IMR-90 (cell line): Measurements from ENCODE around the gene SH3BP4. TPM values are rescaled to one million over a fixed set of nuclear protein-coding genes. Genes with fewer than 3 reads are reported as not detected.

Source experiments
- ATAC-seq: fragments of 200-7000 bp; cut with Tn5 transposase; 2 replicates; pipeline ENCODE4 v1.9.1; 2020; ENCODE audit warnings: low read depth, mild to moderate bottlenecking, moderate library complexity
- BruUV-seq: library from RNA; stranded (reverse); fragments of 400-500 nt; replicated peaks from 2 replicates; lab custom pipeline; 2021; lab: Mats Ljungman, UMichigan
- CTCF ChIA-PET: fragments of 300-600 bp; formaldehyde crosslinking; extraction: SDS; loops from one replicate; lab custom pipeline; 2021; ENCODE audit warnings: antibody characterized with exemption; lab: Yijun Ruan, JAX
- POLR2A ChIA-PET: fragments of 300-600 bp; sonication (Branson Sonifier 250); formaldehyde crosslinking; loops from one replicate; lab custom pipeline; 2022; ENCODE audit warnings: antibody characterized with exemption; ENCODE audit not compliant: unreplicated experiment; lab: Charles Lee
- DNase-seq: peaks from one replicate; pipeline ENCODE4 v3.0.0; 2013
- H2AFZ ChIP-seq: replicated peaks from 2 replicates; pipeline ENCODE3; 2013; ENCODE audit warnings: low read length, mild to moderate bottlenecking; ENCODE audit not compliant: poor library complexity
- H2AK5ac ChIP-seq: 2 replicates; pipeline ENCODE4 v1.6.1; 2013; ENCODE audit warnings: low read depth, low read length, inconsistent platforms
- H2AK9ac ChIP-seq: replicated peaks from 2 replicates; pipeline ENCODE3; 2013; ENCODE audit warnings: mild to moderate bottlenecking, low read depth, low read length, moderate library complexity; ENCODE audit not compliant: poor library complexity
- H2BK120ac ChIP-seq: 2 replicates; pipeline ENCODE4 v1.6.1; 2013; ENCODE audit warnings: low read depth, low read length, inconsistent platforms
- H2BK15ac ChIP-seq: 3 replicates; pipeline ENCODE4 v1.6.1; 2013; ENCODE audit warnings: low read depth, low read length, inconsistent platforms
- H2BK20ac ChIP-seq: 2 replicates; pipeline ENCODE4 v1.6.1; 2013; ENCODE audit warnings: low read depth, mild to moderate bottlenecking, inconsistent platforms, low read length, moderate library complexity
- H2BK5ac ChIP-seq: 2 replicates; pipeline ENCODE4 v1.6.1; 2013; ENCODE audit warnings: mild to moderate bottlenecking, low read depth, low read length, inconsistent platforms; ENCODE audit not compliant: poor library complexity, severe bottlenecking
- H3K14ac ChIP-seq: replicated peaks from 2 replicates; pipeline ENCODE4 v1.6.1; 2013; ENCODE audit warnings: low read depth, low read length, inconsistent platforms
- H3K18ac ChIP-seq: 2 replicates; pipeline ENCODE4 v1.6.1; 2013; ENCODE audit warnings: low read depth, low read length, control low read depth
- H3K23ac ChIP-seq: 2 replicates; pipeline ENCODE4 v1.6.1; 2013; ENCODE audit warnings: low read depth, low read length, inconsistent platforms
- H3K27ac ChIP-seq: 2 replicates; pipeline ENCODE4 v1.5.1; 2013; ENCODE audit warnings: mild to moderate bottlenecking, control low read depth, low read length; ENCODE audit not compliant: insufficient read depth
- H3K27me3 ChIP-seq: 2 replicates; pipeline ENCODE4 v1.6.1; 2013; ENCODE audit warnings: low read length; ENCODE audit not compliant: control insufficient read depth, insufficient read depth
- H3K36me3 ChIP-seq: 2 replicates; pipeline ENCODE4 v1.6.1; 2013; ENCODE audit warnings: low read length, mixed read lengths; ENCODE audit not compliant: control insufficient read depth, insufficient read depth
- H3K4ac ChIP-seq: 2 replicates; pipeline ENCODE4 v1.6.1; 2013; ENCODE audit warnings: low read depth, low read length, inconsistent platforms
- H3K4me1 ChIP-seq: 2 replicates; pipeline ENCODE4 v1.6.1; 2013; ENCODE audit warnings: low read length, mixed read lengths; ENCODE audit not compliant: control insufficient read depth, insufficient read depth
- H3K4me2 ChIP-seq: 2 replicates; pipeline ENCODE4 v1.6.1; 2013; ENCODE audit warnings: low read depth, mild to moderate bottlenecking, control low read depth, low read length, moderate library complexity
- H3K4me3 ChIP-seq: 2 replicates; pipeline ENCODE4 v1.5.1; 2013; ENCODE audit warnings: low read depth, mild to moderate bottlenecking, control low read depth, low read length, moderate library complexity; ENCODE audit not compliant: insufficient read depth
- H3K56ac ChIP-seq: 2 replicates; pipeline ENCODE4 v1.6.1; 2013; ENCODE audit warnings: low read length, inconsistent platforms; ENCODE audit not compliant: insufficient read depth; ENCODE audit errors: extremely low read depth
- H3K79me1 ChIP-seq, 2 experiments: 2 replicates each; pipeline ENCODE4 v1.6.1; 2013; ENCODE audit warnings: low read length in 2 of 2, inconsistent platforms in 1 of 2, low read depth in 1 of 2
- H3K9ac ChIP-seq: 2 replicates; pipeline ENCODE4 v1.6.1; 2013; ENCODE audit warnings: low read depth, low read length, control low read depth
- H3K9me1 ChIP-seq: 2 replicates; pipeline ENCODE4 v1.6.1; 2013; ENCODE audit warnings: low read length, inconsistent platforms; ENCODE audit not compliant: insufficient read depth
- H3K9me3 ChIP-seq: 2 replicates; pipeline ENCODE4 v1.6.1; 2013; ENCODE audit warnings: low read length; ENCODE audit not compliant: control insufficient read depth, insufficient read depth
- H4K20me1 ChIP-seq: 2 replicates; pipeline ENCODE4 v1.6.1; 2013; ENCODE audit warnings: low read length, inconsistent platforms; ENCODE audit not compliant: insufficient read depth
- H4K5ac ChIP-seq: 2 replicates; pipeline ENCODE4 v1.6.1; 2013; ENCODE audit warnings: mild to moderate bottlenecking, low read depth, low read length, control low read depth
- H4K8ac ChIP-seq, 2 experiments: 2 replicates each; pipeline ENCODE4 v1.6.1; 2013; ENCODE audit warnings: low read depth in 2 of 2, low read length in 2 of 2, control low read depth in 1 of 2, inconsistent platforms in 1 of 2
- H4K91ac ChIP-seq: 2 replicates; pipeline ENCODE4 v1.6.1; 2013; ENCODE audit warnings: low read depth, low read length, inconsistent platforms; ENCODE audit not compliant: insufficient read depth
- BHLHE40 ChIP-seq: fragments of 150-350 bp; IDR thresholded peaks from 2 replicates; pipeline ENCODE4 v1.6.1; 2016; ENCODE audit warnings: mild to moderate bottlenecking, low read depth, low read length
- CHD1 ChIP-seq: IDR thresholded peaks from 2 replicates; pipeline ENCODE4 v1.6.1; 2012; ENCODE audit warnings: low read depth, low read length, improper control_type of control experiment
- CTCF ChIP-seq: conservative IDR thresholded peaks from 2 replicates; pipeline ENCODE4 v1.5.1; 2012; ENCODE audit warnings: mild to moderate bottlenecking, low read depth, low read length, improper control_type of control experiment
- ELK1 ChIP-seq: fragments of 150-350 bp; IDR thresholded peaks from 2 replicates; pipeline ENCODE4 v1.6.1; 2016; ENCODE audit warnings: low read depth, mild to moderate bottlenecking, low read length, moderate library complexity, borderline replicate concordance
- MAFK ChIP-seq: IDR thresholded peaks from 2 replicates; pipeline ENCODE4 v1.6.1; 2012; ENCODE audit warnings: low read depth, low read length, improper control_type of control experiment
- MXI1 ChIP-seq: IDR thresholded peaks from 2 replicates; pipeline ENCODE4 v1.6.1; 2012; ENCODE audit warnings: low read depth, mild to moderate bottlenecking, low read length, moderate library complexity, borderline replicate concordance
- NFE2L2 ChIP-seq: fragments of 150-350 bp; IDR thresholded peaks from 2 replicates; pipeline ENCODE4 v1.6.1; 2016; ENCODE audit warnings: low read depth, mild to moderate bottlenecking, low read length
- RAD21 ChIP-seq: IDR thresholded peaks from 2 replicates; pipeline ENCODE4 v1.6.1; 2012; ENCODE audit warnings: low read length, improper control_type of control experiment
- RCOR1 ChIP-seq: IDR thresholded peaks from 2 replicates; pipeline ENCODE4 v1.6.1; 2012; ENCODE audit warnings: mild to moderate bottlenecking, low read length, improper control_type of control experiment; ENCODE audit not compliant: insufficient replicate concordance
- RFX5 ChIP-seq: IDR thresholded peaks from 2 replicates; pipeline ENCODE4 v1.8.0; 2012; ENCODE audit warnings: low read depth, mild to moderate bottlenecking, low read length, moderate library complexity
- SMC3 ChIP-seq: fragments of 150-350 bp; IDR thresholded peaks from 2 replicates; pipeline ENCODE4 v1.6.1; 2016; ENCODE audit warnings: low read depth, mild to moderate bottlenecking, antibody characterized with exemption, low read length, moderate library complexity
- USF2 ChIP-seq: fragments of 150-350 bp; IDR thresholded peaks from 2 replicates; pipeline ENCODE4 v1.6.1; 2017; ENCODE audit warnings: mild to moderate bottlenecking, antibody characterized with exemption, low read length, low read depth
- WGBS, 2 experiments: methylation state at CpG; one replicate each; pipeline versions ENCODE4 v1.1.5 to v1.1.7; 2013; ENCODE audit warnings: missing lambda C conversion rate in 2 of 2; ENCODE audit not compliant: insufficient read length in 1 of 2; ENCODE audit errors: extremely low coverage in 2 of 2; 5-methylcytosine and 5-hydroxymethylcytosine counted together
- dilution Hi-C: fragments of 300-500 bp; cut with HindIII; formaldehyde crosslinking; loops from one replicate; pipeline ENCODE4 v1.14.3; 2018; ENCODE audit warnings: low sequenced_read_pairs; ENCODE audit not compliant: unreplicated experiment
- in situ Hi-C: fragments of 300-500 bp; cut with MboI; formaldehyde crosslinking; loops from 3 replicates; pipeline ENCODE4 v1.14.3; 2019; ENCODE audit warnings: low sequenced_read_pairs, inconsistent platforms, mixed read lengths
- intact Hi-C: fragments of 100-400 bp; cut with micrococcal nuclease; formaldehyde crosslinking; loops from 2 replicates; pipeline ENCODE4 v1.10.0; 2022
- polyA plus RNA-seq, 3 experiments: library from polyadenylated mRNA; depleted of rRNA; stranded (reverse); fragments of >200 nt; gene quantifications; 2 replicates each; pipeline ENCODE4 v1.2.3, GENCODE V29; 2012; ENCODE audit warnings: low replicate concordance in 1 of 3
- total RNA-seq: library from RNA; depleted of rRNA; stranded (reverse); fragments of >200 nt; gene quantifications from 2 replicates; pipeline ENCODE4 v1.2.3, GENCODE V29; 2012

Gene SH3BP4
- total and polyA plus RNA-seq, 2 of the 4 experiments (the other 2 are of a cell fraction): 104 to 122 TPM

GRCh38 chr2:234914371-234915154 is 37.3 kb upstream of the SH3BP4 start:
- in situ Hi-C loops: no loop called here
- H3K23ac ChIP-seq: no peak overlapping the region
- TF ChIP-seq SMC3: no peak
- no peak for TF ChIP-seq BHLHE40
- TF ChIP-seq USF2: no peak
- TF ChIP-seq ELK1: no peak
- no peak for TF ChIP-seq MAFK
- TF ChIP-seq RFX5: no peak
- no peak for TF ChIP-seq NFE2L2
- no peak for TF ChIP-seq RCOR1
- TF ChIP-seq CHD1: no peak
- no peak for TF ChIP-seq MXI1
- no peak for TF ChIP-seq RAD21
- no peak for TF ChIP-seq CTCF
- H3K18ac ChIP-seq: no peak overlapping the region
- no peaks in the 10 kb centered on the region; the same call in 1 of the 2 replicates for H3K9me1 ChIP-seq
- H3K56ac ChIP-seq: no peak overlapping the region
- H3K4me2 ChIP-seq: no peak overlapping the region
- H2BK5ac ChIP-seq: no peak overlapping the region
- WGBS, 2 experiments: 83% methylated on average over 1 of the region's 9 CpGs; no CpG with 5 or more reads in 1 of the 2 experiments
- H3K36me3 ChIP-seq: no peaks in the 10 kb centered on the region
- intact Hi-C loops: no loop called here
- H3K4ac ChIP-seq: no peak overlapping the region
- no peak overlapping the region for H4K91ac ChIP-seq
- no peak overlapping the region for H2BK20ac ChIP-seq
- POLR2A ChIA-PET: no interaction called here
- ATAC-seq (no peak), DNase-seq (no peak)
- no peak overlapping the region for H3K14ac ChIP-seq
- no peak overlapping the region for H2AFZ ChIP-seq
- H2BK120ac ChIP-seq: no peak overlapping the region
- H4K5ac ChIP-seq: no peak overlapping the region
- H3K27ac ChIP-seq: no peak overlapping the region
- no peaks in the 10 kb centered on the region for H3K9me3 ChIP-seq
- BruUV-seq: no TSS peak
- H2AK9ac ChIP-seq: no peak overlapping the region
- dilution Hi-C loops: no loop called here
- no peak overlapping the region for H3K9ac ChIP-seq
- H4K8ac ChIP-seq: no peak overlapping the region
- no peak overlapping the region for H2BK15ac ChIP-seq
- no peak overlapping the region for H2AK5ac ChIP-seq
- H3K79me1 ChIP-seq: no peaks in the 10 kb centered on the region
- 0 out of 2 replicates have a peak, but pooled peaks cover 3% of the 10 kb centered on the region for H4K20me1 ChIP-seq
- H3K4me3 ChIP-seq: no peak overlapping the region
- CTCF ChIA-PET: no interaction called here
- H3K4me1 ChIP-seq: peaks cover 7% of the 10 kb centered on the region
- no peaks in the 10 kb centered on the region for H3K27me3 ChIP-seq
